HL-60 (cell line): Measurements from ENCODE around the gene LAMTOR5.

Source experiments
- CTCF ChIP-seq: IDR thresholded peaks from one replicate; pipeline ENCODE4 v1.5.1; 2011; ENCODE audit warnings: low read length, control low read depth, inconsistent platforms; ENCODE audit not compliant: insufficient read depth
- REST ChIP-seq: IDR thresholded peaks from 2 replicates; pipeline ENCODE4 v1.6.1; 2012; ENCODE audit warnings: low read depth; ENCODE audit not compliant: insufficient replicate concordance

- TF ChIP-seq CTCF (no peak), REST (no peak)
Measured at GRCh38 chr1:110383251-110383990, 24.1 kb downstream of the LAMTOR5 start.
